ENCODE data around the gene USP36.

- TF ChIP-seq CTCF (IDR thresholded peaks at IDR 0.05) (no peak), POLR2A (IDR thresholded peaks at IDR 0.05) (no peak), POLR2AphosphoS5 (IDR thresholded peaks at IDR 0.05; ENCODE audit: insufficient read depth in 1 of 2, low read depth in 1 of 2) (no peak)
These were observed 52.2 kb downstream of the USP36 start for GRCh38 chr17:78788451-78788850.

Data from vagina (tissue), 2 donors.